Keratinocyte (primary cell): Measurements from ENCODE around the gene ZNF438. TPM values are rescaled to one million over a fixed set of nuclear protein-coding genes. Genes with fewer than 3 reads are reported as not detected.

Experiments used
- DNase-seq: peaks from one replicate; pipeline ENCODE4 v3.0.0-alpha.2; 2011; ENCODE audit warnings: low read depth, missing footprints, low spot score
- FAIRE-seq: peaks from 2 replicates; lab custom pipeline; 2011; peaks lifted over from hg19 to GRCh38; lab: Jason Lieb, UNC
- H2AFZ ChIP-seq: 2 replicates; pipeline ENCODE4 v1.6.0; 2012; ENCODE audit warnings: low read length, control low read depth, inconsistent platforms; ENCODE audit not compliant: control insufficient read depth
- H3K27ac ChIP-seq: 2 replicates; pipeline ENCODE4 v1.5.1; 2011; ENCODE audit warnings: low read length; ENCODE audit not compliant: control insufficient read depth, insufficient read depth
- H3K27me3 ChIP-seq: 3 replicates; pipeline ENCODE4 v1.6.0; 2011; ENCODE audit warnings: low read length; ENCODE audit not compliant: control insufficient read depth, insufficient read depth; ENCODE audit errors: extremely low read depth
- H3K36me3 ChIP-seq, 2 experiments: 2 replicates in 1 of 2; 3 replicates in 1 of 2; pipeline ENCODE4 v1.5.1; 2011; ENCODE audit warnings: low read length in 2 of 2, mild to moderate bottlenecking in 1 of 2; ENCODE audit not compliant: control insufficient read depth in 2 of 2, insufficient read depth in 2 of 2; ENCODE audit errors: extremely low read depth in 1 of 2
- H3K4me1 ChIP-seq: 3 replicates; pipeline ENCODE4 v1.5.1; 2011; ENCODE audit warnings: low read length; ENCODE audit not compliant: control insufficient read depth, insufficient read depth; ENCODE audit errors: extremely low read depth
- H3K4me2 ChIP-seq: 3 replicates; pipeline ENCODE4 v1.6.0; 2011; ENCODE audit warnings: low read depth, low read length; ENCODE audit not compliant: control insufficient read depth, insufficient read depth; ENCODE audit errors: extremely low read depth
- H3K4me3 ChIP-seq, 3 experiments: fragments of 200-600 bp in 1 of 3; sonication (generic) in 1 of 3; 2 replicates in 2 of 3; 3 replicates in 1 of 3; pipeline ENCODE4 v1.5.1; 2011 to 2016; ENCODE audit warnings: low read length in 3 of 3, mild to moderate bottlenecking in 3 of 3, control low read depth in 2 of 3, inconsistent platforms in 1 of 3, low read depth in 1 of 3, mixed read lengths in 1 of 3, mixed run types in 1 of 3, moderate library complexity in 1 of 3; ENCODE audit not compliant: control insufficient read depth in 2 of 3, insufficient read depth in 2 of 3; ENCODE audit errors: extremely low read depth in 1 of 3
- H3K79me2 ChIP-seq: 2 replicates; pipeline ENCODE4 v1.6.0; 2012; ENCODE audit warnings: low read length; ENCODE audit not compliant: control insufficient read depth, insufficient read depth
- H3K9ac ChIP-seq: 3 replicates; pipeline ENCODE4 v1.6.0; 2011; ENCODE audit warnings: low read length; ENCODE audit not compliant: control insufficient read depth, insufficient read depth; ENCODE audit errors: extremely low read depth
- H3K9me1 ChIP-seq: 3 replicates; pipeline ENCODE4 v1.6.0; 2011; ENCODE audit warnings: low read length; ENCODE audit not compliant: control insufficient read depth, insufficient read depth; ENCODE audit errors: extremely low read depth
- H3K9me3 ChIP-seq: 2 replicates; pipeline ENCODE4 v1.5.1; 2012; ENCODE audit warnings: low read depth, low read length; ENCODE audit not compliant: control insufficient read depth
- H4K20me1 ChIP-seq: 3 replicates; pipeline ENCODE4 v1.6.0; 2011; ENCODE audit warnings: low read length; ENCODE audit not compliant: control insufficient read depth, insufficient read depth; ENCODE audit errors: extremely low read depth
- CTCF ChIP-seq, 3 experiments: IDR thresholded peaks in 1 of 3; conservative IDR thresholded peaks in 1 of 3; optimal IDR thresholded peaks in 1 of 3; 2 replicates in 2 of 3; 3 replicates in 1 of 3; pipeline versions ENCODE3 to v1.5.1; 2011; ENCODE audit warnings: low read length in 3 of 3, mild to moderate bottlenecking in 3 of 3, moderate library complexity in 2 of 3, control low read depth in 1 of 3, inconsistent platforms in 1 of 3; ENCODE audit not compliant: insufficient read depth in 2 of 3; ENCODE audit errors: extremely low read depth in 1 of 3
- EZH2 ChIP-seq: IDR thresholded peaks from one replicate; pipeline ENCODE4 v1.6.1; 2012; ENCODE audit warnings: inconsistent platforms, mild to moderate bottlenecking, low read length, moderate library complexity
- dilution Hi-C: fragments of 300-500 bp; cut with MboI; formaldehyde crosslinking; loops from one replicate; pipeline ENCODE4 v1.7.0; 2020; ENCODE audit warnings: low sequenced_read_pairs; ENCODE audit not compliant: extremely low pct_ligation_motif_present
- polyA plus RNA-seq, 5 experiments: library from polyadenylated mRNA; depleted of rRNA in 3 of 5; stranded (reverse) in 3 of 5; stranded (forward) in 1 of 5; unstranded in 1 of 5; fragments of >200 nt; gene quantifications; 1 replicate in 1 of 5; 2 replicates in 3 of 5; 3 replicates in 1 of 5; pipeline versions ENCODE4 v1.2.1 to v1.2.3, GENCODE V29; 2011 to 2012; ENCODE audit warnings: missing spikeins in 2 of 5, low read depth in 1 of 5, low replicate concordance in 1 of 5

Gene ZNF438
- polyA plus RNA-seq, 1 donor (not counting 4 experiments of a cell fraction or from before 2014, with no cell fraction given), result 2.8 TPM

DNA sequence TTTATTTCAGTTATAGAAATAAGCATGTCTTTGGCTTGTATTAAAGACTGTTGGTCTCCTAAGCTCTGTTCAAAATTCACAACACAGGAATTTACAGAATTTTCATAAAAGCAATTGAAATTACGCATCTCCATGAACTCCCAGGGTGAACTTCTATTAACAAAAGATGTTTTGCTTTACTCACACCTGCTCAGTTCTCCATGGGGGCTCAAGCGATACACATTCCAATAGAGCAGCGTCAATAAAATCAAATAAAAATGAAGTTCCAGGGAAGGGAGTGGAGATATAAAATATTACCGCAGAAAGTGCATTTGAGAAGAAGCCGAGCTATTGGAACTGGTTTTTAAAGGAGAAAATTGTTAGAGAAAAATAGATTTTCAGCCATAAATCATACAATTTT is 41.5 kb upstream of the ZNF438 start:
- Histone ChIP-seq H3K9me3 (no peaks in the 10 kb centered on the region), H3K4me2 (no peak overlapping the region), H4K20me1 (no peaks in the 10 kb centered on the region), H3K9ac (no peak overlapping the region), H3K36me3 (no peaks in the 10 kb centered on the region), H3K4me3 (no peak overlapping the region), H3K9me1 (no peaks in the 10 kb centered on the region), H3K27ac (no peak overlapping the region), H3K27me3 (no peaks in the 10 kb centered on the region), H3K4me1 (peaks cover 39% of the 10 kb centered on the region), H2AFZ (no peak overlapping the region), H3K79me2 (no peaks in the 10 kb centered on the region)
- TF ChIP-seq EZH2, result no peak
- TF ChIP-seq CTCF (optimal IDR thresholded peaks at IDR 0.05 in 1 of 3, IDR thresholded peaks at IDR 0.05 in 1 of 3, conservative IDR thresholded peaks at IDR 0.05 in 1 of 3; ENCODE audit: extremely low read depth in 1 of 3, insufficient read depth in 2 of 3, low read length in 3 of 3), result no peak
- FAIRE-seq (no peak), DNase-seq (no peak)
- dilution Hi-C loops, result no loop called here

DNA sequence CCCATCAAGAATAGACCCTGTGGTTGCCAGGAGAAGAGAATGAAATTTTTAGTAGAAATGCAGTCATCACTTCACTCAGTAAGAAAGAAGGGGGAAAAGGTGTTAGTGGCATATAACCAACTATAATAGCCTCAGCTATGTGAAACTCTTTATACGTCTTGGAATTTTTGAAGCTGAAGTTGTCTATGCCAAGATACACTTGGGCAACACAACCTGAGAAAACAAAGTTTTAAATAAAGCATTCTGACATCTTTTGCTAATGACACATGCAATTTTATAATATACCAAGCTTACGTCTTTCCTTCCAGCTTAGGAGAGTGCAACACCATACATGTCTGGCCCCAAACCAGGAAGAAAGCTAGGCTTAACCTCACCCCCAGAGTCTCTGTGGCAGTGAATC is 40.8 kb upstream of the ZNF438 start:
- Histone ChIP-seq H3K27ac (no peak overlapping the region), H3K27me3 (no peaks in the 10 kb centered on the region), H3K4me1 (peaks cover 39% of the 10 kb centered on the region), H3K36me3 (no peaks in the 10 kb centered on the region), H4K20me1 (no peaks in the 10 kb centered on the region), H3K9ac (no peak overlapping the region), H3K9me1 (no peaks in the 10 kb centered on the region), H3K4me2 (no peak overlapping the region), H2AFZ (no peak overlapping the region), H3K4me3 (no peak overlapping the region), H3K9me3 (no peaks in the 10 kb centered on the region), H3K79me2 (no peaks in the 10 kb centered on the region)
- FAIRE-seq, result no peak
- dilution Hi-C loops, result no loop called here
- no peak for DNase-seq
- no peak for TF ChIP-seq EZH2
- no peak for TF ChIP-seq CTCF (optimal IDR thresholded peaks at IDR 0.05 in 1 of 3, IDR thresholded peaks at IDR 0.05 in 1 of 3, conservative IDR thresholded peaks at IDR 0.05 in 1 of 3; ENCODE audit: extremely low read depth in 1 of 3, insufficient read depth in 2 of 3, low read length in 3 of 3)
